OCI-LY3 (cell line): ENCODE measurements around the gene PRMT9.

ENCODE experiments used
- H2AFZ ChIP-seq: fragments of 200-600, 300-600 bp; shearing (Covaris generic); 2 replicates; pipeline ENCODE4 v1.6.0; 2014; ENCODE audit warnings: antibody characterized with exemption, low read depth, low read length
- H3K27ac ChIP-seq: fragments of 200-600, 300-600 bp; sonication (generic); 2 replicates; pipeline ENCODE4 v1.5.1; 2014; ENCODE audit warnings: mild to moderate bottlenecking, low read length, moderate library complexity, mixed read lengths
- H3K27me3 ChIP-seq: fragments of 200-600, 300-600 bp; sonication (generic); 2 replicates; pipeline ENCODE4 v1.6.1; 2014; ENCODE audit warnings: low read depth, low read length, mixed read lengths
- H3K36me3 ChIP-seq: fragments of 200-600, 300-600 bp; sonication (generic); replicated peaks from 2 replicates; pipeline ENCODE3; 2014; ENCODE audit warnings: low read depth, low read length, mixed read lengths
- H3K4me1 ChIP-seq: fragments of 300-600, 200-600 bp; sonication (generic); 2 replicates; pipeline ENCODE4 v1.6.1; 2014; ENCODE audit warnings: low read length, mixed read lengths
- H3K4me2 ChIP-seq: fragments of 200-600, 300-600 bp; sonication (generic); 2 replicates; pipeline ENCODE4 v1.6.1; 2014; ENCODE audit warnings: low read length, mixed read lengths
- H3K4me3 ChIP-seq: fragments of 300-600, 200-600 bp; sonication (generic); 2 replicates; pipeline ENCODE4 v1.5.1; 2014; ENCODE audit warnings: antibody characterized with exemption, mild to moderate bottlenecking, low read length, moderate library complexity
- H3K79me2 ChIP-seq: fragments of 300-600, 200-600 bp; shearing (Covaris generic); 2 replicates; pipeline ENCODE4 v1.6.1; 2014; ENCODE audit warnings: mild to moderate bottlenecking, low read length, mixed read lengths
- H3K9ac ChIP-seq: fragments of 300-600, 200-600 bp; shearing (Covaris generic); 2 replicates; pipeline ENCODE4 v1.6.0; 2014; ENCODE audit warnings: mild to moderate bottlenecking, low read length, moderate library complexity
- H3K9me3 ChIP-seq: fragments of 200-600, 300-600 bp; shearing (Covaris generic); 2 replicates; pipeline ENCODE4 v1.6.1; 2014; ENCODE audit warnings: low read length, mixed read lengths; ENCODE audit not compliant: insufficient read depth
- H4K20me1 ChIP-seq: fragments of 200-600, 300-600 bp; sonication (generic); 2 replicates; pipeline ENCODE4 v1.6.1; 2016; ENCODE audit warnings: low read length, mixed read lengths; ENCODE audit not compliant: insufficient read depth
- EZH2phosphoT487 ChIP-seq: fragments of 200-600 bp; shearing (Covaris generic); IDR thresholded peaks from 2 replicates; pipeline ENCODE4 v1.6.1; 2018; ENCODE audit warnings: antibody characterized with exemption, mixed run types, low read depth
- TF ChIP-seq, protein P1 (sequence below): fragments of 200-600, 300-600 bp; sonication (generic); IDR thresholded peaks from 2 replicates; pipeline ENCODE4 v1.5.1; 2014; ENCODE audit warnings: antibody characterized with exemption, low read length, low read depth

The PRMT9 gene

DNA sequence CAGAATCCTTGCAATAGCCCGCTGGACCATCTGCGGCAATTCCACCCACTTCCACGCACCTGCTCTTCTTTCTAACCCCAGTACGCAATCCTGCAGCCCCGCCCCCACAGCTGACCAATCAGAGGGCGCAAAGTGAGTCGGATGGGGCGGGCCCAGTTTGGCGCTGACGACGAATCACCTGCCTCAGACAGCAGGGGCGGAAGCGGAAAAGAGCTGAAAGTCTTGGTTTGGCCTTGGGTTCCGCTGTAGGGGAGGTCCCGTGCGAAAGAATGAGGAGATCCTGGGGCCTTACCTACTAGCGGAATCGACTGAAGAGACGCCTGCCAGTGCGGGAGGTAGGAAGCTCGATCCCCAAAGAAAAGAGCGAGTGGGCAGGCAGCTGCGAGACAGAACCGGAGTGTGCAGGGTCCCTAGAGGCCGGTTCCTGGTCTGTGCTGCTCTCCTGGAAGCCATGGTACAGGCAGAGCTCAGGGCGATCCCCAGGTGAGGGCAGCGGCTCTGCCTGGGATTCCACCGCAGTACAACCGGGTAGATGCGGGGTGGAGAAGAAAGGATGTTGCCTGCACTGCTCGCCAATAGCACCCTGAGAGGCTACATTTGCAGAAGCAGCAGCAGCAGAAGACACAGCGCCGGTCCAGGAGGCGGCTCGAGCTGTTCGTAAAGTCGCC lies 66.7 kb downstream of the PRMT9 start, which contains the start of gene TMEM184C:
TMEM184C (plus strand) TSS at position 225 of the 668 bp plus-strand sequence. CDS start 560 bp downstream, outside the sequence.
- no peak for TF ChIP-seq EZH2phosphoT487
- TF ChIP-seq, protein P1, sequence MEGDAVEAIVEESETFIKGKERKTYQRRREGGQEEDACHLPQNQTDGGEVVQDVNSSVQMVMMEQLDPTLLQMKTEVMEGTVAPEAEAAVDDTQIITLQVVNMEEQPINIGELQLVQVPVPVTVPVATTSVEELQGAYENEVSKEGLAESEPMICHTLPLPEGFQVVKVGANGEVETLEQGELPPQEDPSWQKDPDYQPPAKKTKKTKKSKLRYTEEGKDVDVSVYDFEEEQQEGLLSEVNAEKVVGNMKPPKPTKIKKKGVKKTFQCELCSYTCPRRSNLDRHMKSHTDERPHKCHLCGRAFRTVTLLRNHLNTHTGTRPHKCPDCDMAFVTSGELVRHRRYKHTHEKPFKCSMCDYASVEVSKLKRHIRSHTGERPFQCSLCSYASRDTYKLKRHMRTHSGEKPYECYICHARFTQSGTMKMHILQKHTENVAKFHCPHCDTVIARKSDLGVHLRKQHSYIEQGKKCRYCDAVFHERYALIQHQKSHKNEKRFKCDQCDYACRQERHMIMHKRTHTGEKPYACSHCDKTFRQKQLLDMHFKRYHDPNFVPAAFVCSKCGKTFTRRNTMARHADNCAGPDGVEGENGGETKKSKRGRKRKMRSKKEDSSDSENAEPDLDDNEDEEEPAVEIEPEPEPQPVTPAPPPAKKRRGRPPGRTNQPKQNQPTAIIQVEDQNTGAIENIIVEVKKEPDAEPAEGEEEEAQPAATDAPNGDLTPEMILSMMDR = no peak
- H3K36me3 ChIP-seq = peaks cover 8% of the 10 kb centered on the region
- H3K79me2 ChIP-seq = peaks cover 38% of the 10 kb centered on the region

DNA sequence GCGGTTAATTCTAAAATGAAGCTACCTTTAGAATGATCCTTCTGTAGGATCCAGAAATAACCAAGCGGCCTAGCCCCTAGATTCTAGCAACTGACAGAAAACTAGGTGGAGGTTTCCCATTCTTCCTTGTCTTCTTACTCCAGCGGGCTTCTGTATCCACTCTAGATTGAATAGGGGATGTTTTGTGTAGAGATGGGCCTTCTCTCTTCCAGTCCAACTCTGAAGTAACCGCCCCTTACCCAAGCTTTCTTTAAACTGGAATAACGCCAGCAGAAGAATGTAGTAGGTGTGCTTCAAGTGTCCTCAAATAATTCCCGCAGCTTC lies 67.2 kb downstream of the PRMT9 start:
- H3K9me3 ChIP-seq = no peaks in the 10 kb centered on the region
- H4K20me1 ChIP-seq = no peaks in the 10 kb centered on the region
- H3K4me3 ChIP-seq = peak overlapping the region; percentile 86
- H3K4me2 ChIP-seq = peak overlapping the region; percentile 84
- no peak overlapping the region for H3K27ac ChIP-seq
- H3K36me3 ChIP-seq = peaks cover 8% of the 10 kb centered on the region
- peaks cover 38% of the 10 kb centered on the region for H3K79me2 ChIP-seq
- H3K27me3 ChIP-seq = no peaks in the 10 kb centered on the region
- peak overlapping the region; percentile 92 for H2AFZ ChIP-seq
- peaks cover 13% of the 10 kb centered on the region for H3K4me1 ChIP-seq
- TF ChIP-seq, protein P1 = no peak
- TF ChIP-seq EZH2phosphoT487 = no peak
- H3K9ac ChIP-seq = peak overlapping the region; percentile 61

More for the DNA sequence above, 66.7 kb downstream of the PRMT9 start, which contains the start of gene TMEM184C:
- no peaks in the 10 kb centered on the region for H4K20me1 ChIP-seq
- H3K9me3 ChIP-seq = no peaks in the 10 kb centered on the region
- peak within 1 kb of the TSS; percentile 86 for H3K4me3 ChIP-seq
- peak within 1 kb of the TSS; percentile 84 for H3K4me2 ChIP-seq
- peak within 1 kb of the TSS; percentile 84 for H3K9ac ChIP-seq
- peak within 1 kb of the TSS; percentile 92 for H2AFZ ChIP-seq
- peaks cover 13% of the 10 kb centered on the region for H3K4me1 ChIP-seq
- H3K27ac ChIP-seq = peak within 1 kb of the TSS; percentile 78
- H3K27me3 ChIP-seq = no peaks in the 10 kb centered on the region

DNA sequence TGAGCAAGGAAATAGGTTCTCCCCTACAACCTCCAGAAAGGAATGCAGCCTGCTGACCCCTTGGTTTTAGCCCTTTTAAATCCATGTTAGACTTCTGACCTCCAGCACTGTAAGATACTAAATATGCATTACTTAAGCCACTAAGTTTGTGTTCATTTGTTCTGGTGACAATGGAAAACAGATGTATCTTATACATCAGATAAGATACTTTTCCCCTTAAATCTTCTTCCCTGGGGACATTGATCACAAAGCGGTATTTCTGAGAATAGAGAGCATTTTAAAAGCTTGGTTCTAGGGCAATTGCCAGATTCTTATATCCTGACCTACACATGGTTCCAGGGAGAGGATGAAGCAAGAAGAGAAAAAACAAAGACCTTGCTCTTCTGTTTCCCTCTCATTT lies 73.3 kb downstream of the PRMT9 start:
- Histone ChIP-seq H3K9me3 (no peaks in the 10 kb centered on the region), H3K4me3 (no peak overlapping the region), H2AFZ (no peak overlapping the region), H3K4me1 (no peaks in the 10 kb centered on the region), H3K4me2 (no peak overlapping the region), H3K9ac (no peak overlapping the region), H3K27ac (no peak overlapping the region), H4K20me1 (no peaks in the 10 kb centered on the region), H3K27me3 (no peaks in the 10 kb centered on the region), H3K36me3 (no peaks in the 10 kb centered on the region), H3K79me2 (no peaks in the 10 kb centered on the region)
- TF ChIP-seq, protein P1 = no peak
- TF ChIP-seq EZH2phosphoT487 = no peak

DNA sequence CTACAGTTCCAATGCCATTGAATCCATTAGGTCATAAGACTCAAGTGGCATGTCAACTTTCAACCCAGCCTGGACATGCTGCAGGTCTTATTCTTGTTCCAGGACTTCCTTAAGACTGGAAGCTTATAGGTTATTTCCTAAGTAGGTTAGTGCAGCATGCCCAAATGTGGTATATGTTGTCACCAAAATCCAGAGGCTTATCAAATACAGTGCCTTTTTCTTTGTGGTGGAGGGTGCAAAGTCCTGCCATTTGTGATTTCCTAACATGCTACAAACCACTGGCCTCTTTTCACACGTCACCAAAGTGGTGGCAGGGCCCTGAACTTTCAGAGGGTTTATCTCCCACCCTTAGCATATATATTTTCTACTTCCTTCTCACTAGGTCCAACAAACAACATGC lies 76.5 kb downstream of the PRMT9 start:
- Histone ChIP-seq H3K36me3 (no peaks in the 10 kb centered on the region), H3K27me3 (no peaks in the 10 kb centered on the region), H3K27ac (no peak overlapping the region), H3K4me3 (no peak overlapping the region), H3K4me1 (no peaks in the 10 kb centered on the region), H3K9ac (no peak overlapping the region), H3K9me3 (no peaks in the 10 kb centered on the region), H4K20me1 (no peaks in the 10 kb centered on the region), H2AFZ (no peak overlapping the region), H3K79me2 (no peaks in the 10 kb centered on the region), H3K4me2 (no peak overlapping the region)
- TF ChIP-seq, protein P1 = no peak
